ENCODE data around the gene PSORS1C1.
"Not testable (repeated sequence)": the region's sequence is repeated elsewhere in the genome, so short reads cannot be mapped to it uniquely, and the experiment has no call there.

Gene PSORS1C1

GRCh38 chr6:31114541-31114878 lies at the start of gene PSORS1C1:
Gene PSORS1C1 (plus strand): TSS chr6:31114800. CDS start chr6:31129633, 14,833 bp downstream.
- no peak for DNase-seq

- no peak for DNase-seq
Measured at GRCh38 chr6:31065556-31065955, 49.0 kb upstream of the PSORS1C1 start.

- DNase-seq: not testable (repeated sequence)
Measured at GRCh38 chr6:31067028-31067427, 47.6 kb upstream of the PSORS1C1 start.

- not testable (repeated sequence) for DNase-seq
Measured at GRCh38 chr6:31067891-31068668, 46.5 kb upstream of the PSORS1C1 start.

- DNase-seq: no peak
Measured at GRCh38 chr6:31068669-31069340, 45.8 kb upstream of the PSORS1C1 start.

- DNase-seq: no peak
Measured at GRCh38 chr6:31070711-31071197, 43.8 kb upstream of the PSORS1C1 start.

GRCh38 chr6:31074401-31074800 lies 40.2 kb upstream of the PSORS1C1 start:
- DNase-seq: no peak

- no peak for DNase-seq
Measured at GRCh38 chr6:31075528-31075927, 39.1 kb upstream of the PSORS1C1 start.

GRCh38 chr6:31076611-31077010 lies 38.0 kb upstream of the PSORS1C1 start:
- DNase-seq: no peak

- no peak for DNase-seq
Measured at GRCh38 chr6:31079656-31080261, 34.8 kb upstream of the PSORS1C1 start.

- no peak for DNase-seq
Measured at GRCh38 chr6:31081872-31082271, 32.7 kb upstream of the PSORS1C1 start.

GRCh38 chr6:31083742-31084354 lies 30.8 kb upstream of the PSORS1C1 start:
- DNase-seq: no peak

- DNase-seq: no peak
Measured at GRCh38 chr6:31086788-31087440, 27.7 kb upstream of the PSORS1C1 start.

GRCh38 chr6:31087494-31088089 lies 27.0 kb upstream of the PSORS1C1 start:
- no peak for DNase-seq

GRCh38 chr6:31090275-31090972 lies 24.2 kb upstream of the PSORS1C1 start:
- DNase-seq: no peak

- no peak for DNase-seq
Measured at GRCh38 chr6:31090973-31091364, 23.6 kb upstream of the PSORS1C1 start.

GRCh38 chr6:31091680-31092079 lies 22.9 kb upstream of the PSORS1C1 start:
- DNase-seq: no peak

GRCh38 chr6:31092238-31092637 lies 22.4 kb upstream of the PSORS1C1 start:
- DNase-seq: no peak

GRCh38 chr6:31092769-31093505 lies 21.7 kb upstream of the PSORS1C1 start:
- no peak for DNase-seq

- DNase-seq: no peak
Measured at GRCh38 chr6:31094389-31094881, 20.2 kb upstream of the PSORS1C1 start.

GRCh38 chr6:31096215-31096614 lies 18.4 kb upstream of the PSORS1C1 start:
- no peak for DNase-seq

All from SIG-M5 (cell line).